Karpas-422 (cell line): ENCODE measurements around the gene EDC4. TPM values are rescaled to one million over a fixed set of nuclear protein-coding genes. Genes with fewer than 3 reads are reported as not detected.
A peak's percentile ranks its signal among the peaks of the same experiment; 100 is the strongest.

Experiments
- DNase-seq: peaks from one replicate; pipeline ENCODE4 v3.0.0-alpha.2; 2015
- H2AFZ ChIP-seq: fragments of 200-600 bp; sonication (generic); 2 replicates; pipeline ENCODE4 v1.6.1; 2014; ENCODE audit warnings: antibody characterized with exemption, low read length, mixed read lengths
- H3K27ac ChIP-seq: fragments of 200-600 bp; sonication (generic); 2 replicates; pipeline ENCODE4 v1.5.1; 2014; ENCODE audit warnings: mild to moderate bottlenecking, low read length, moderate library complexity
- H3K27me3 ChIP-seq: fragments of 200-600 bp; sonication (generic); 2 replicates; pipeline ENCODE4 v1.6.1; 2014; ENCODE audit warnings: low read length, mixed read lengths
- H3K36me3 ChIP-seq: fragments of 200-600 bp; sonication (generic); 2 replicates; pipeline ENCODE4 v1.6.1; 2014; ENCODE audit warnings: low read length, mixed read lengths; ENCODE audit not compliant: insufficient read depth
- H3K4me1 ChIP-seq: fragments of 200-600 bp; sonication (generic); 2 replicates; pipeline ENCODE4 v1.6.1; 2014; ENCODE audit warnings: mild to moderate bottlenecking, low read length, mixed read lengths
- H3K4me2 ChIP-seq: fragments of 200-600 bp; sonication (generic); 2 replicates; pipeline ENCODE4 v1.6.1; 2014; ENCODE audit warnings: low read length, low read depth, mild to moderate bottlenecking; ENCODE audit not compliant: poor library complexity, severe bottlenecking
- H3K4me3 ChIP-seq: fragments of 200-600 bp; sonication (generic); 2 replicates; pipeline ENCODE4 v1.5.1; 2014; ENCODE audit warnings: mild to moderate bottlenecking, antibody characterized with exemption, low read length, mixed read lengths
- H3K79me2 ChIP-seq: fragments of 200-600 bp; sonication (generic); 2 replicates; pipeline ENCODE4 v1.6.1; 2014; ENCODE audit warnings: mild to moderate bottlenecking, low read length, mixed read lengths
- H3K9ac ChIP-seq: fragments of 200-600 bp; sonication (generic); 2 replicates; pipeline ENCODE4 v1.6.0; 2014; ENCODE audit warnings: low read length
- H3K9me2 ChIP-seq: fragments of 200-600 bp; sonication (generic), shearing (Covaris generic); replicated peaks from 2 replicates; pipeline ENCODE4 v1.6.0; 2014; ENCODE audit warnings: mild to moderate bottlenecking, low read length, moderate library complexity; ENCODE audit not compliant: insufficient read depth
- H3K9me3 ChIP-seq: fragments of 300-700, 200-600 bp; sonication (generic); 2 replicates; pipeline ENCODE4 v1.6.1; 2014; ENCODE audit warnings: low read length, mixed read lengths
- H4K20me1 ChIP-seq: fragments of 200-600 bp; sonication (generic); 2 replicates; pipeline ENCODE4 v1.6.1; 2014; ENCODE audit warnings: mild to moderate bottlenecking, antibody characterized with exemption, low read length, low read depth; ENCODE audit not compliant: insufficient read depth
- total RNA-seq: library from RNA; depleted of rRNA; stranded (reverse); fragments of >200 nt; shearing (Covaris generic); gene quantifications from 2 replicates; pipeline ENCODE4 v1.2.3, GENCODE V29; 2014; ENCODE audit warnings: low replicate concordance

EDC4 gene
- total RNA-seq, 1 experiment from 2014 or later, result 52.1 TPM

DNA sequence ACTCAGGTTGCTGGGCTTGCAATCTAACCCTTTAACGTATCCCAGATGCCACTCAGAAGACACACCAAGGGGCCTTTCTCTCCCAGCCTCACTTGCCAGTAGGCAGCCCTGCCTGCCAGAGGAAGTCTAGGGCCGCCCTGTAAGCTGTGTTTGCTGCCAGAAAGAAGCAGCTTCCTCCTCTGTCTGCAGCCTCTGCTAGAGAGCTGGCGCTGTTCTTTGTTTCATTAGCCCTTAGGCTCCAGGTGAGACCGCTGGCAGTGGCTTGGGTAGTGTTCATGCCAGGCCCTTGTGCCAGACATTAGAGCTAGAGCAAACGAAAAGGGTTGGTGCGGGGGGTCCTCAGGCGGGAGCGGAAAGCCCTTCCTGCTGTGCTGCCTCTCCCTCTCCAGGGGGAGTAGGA is 49.9 kb downstream of the EDC4 start:
- Histone ChIP-seq H2AFZ (no peak overlapping the region), H3K9me3 (no peaks in the 10 kb centered on the region), H3K9ac (no peak overlapping the region), H3K36me3 (no peaks in the 10 kb centered on the region), H3K4me2 (no peak overlapping the region), H3K4me3 (no peak overlapping the region), H4K20me1 (no peaks in the 10 kb centered on the region), H3K9me2 (no peaks in the 10 kb centered on the region), H3K79me2 (peaks cover 8% of the 10 kb centered on the region; the same call in 1 of the 2 replicates), H3K4me1 (peaks cover 12% of the 10 kb centered on the region), H3K27me3 (no peaks in the 10 kb centered on the region), H3K27ac (no peak overlapping the region)
- peak; percentile 41 for DNase-seq

GRCh38 chr16:67923414-67924116 is 50.7 kb downstream of the EDC4 start:
- Histone ChIP-seq H4K20me1 (no peaks in the 10 kb centered on the region), H3K9ac (no peak overlapping the region), H3K27me3 (no peaks in the 10 kb centered on the region), H3K9me3 (no peaks in the 10 kb centered on the region), H3K79me2 (peaks cover 5% of the 10 kb centered on the region; the same call in 1 of the 2 replicates), H3K4me3 (no peak overlapping the region), H3K9me2 (no peaks in the 10 kb centered on the region), H3K27ac (no peak overlapping the region), H2AFZ (no peak overlapping the region), H3K4me2 (no peak overlapping the region), H3K4me1 (peaks cover 12% of the 10 kb centered on the region), H3K36me3 (no peaks in the 10 kb centered on the region)
- DNase-seq, result no peak

DNA sequence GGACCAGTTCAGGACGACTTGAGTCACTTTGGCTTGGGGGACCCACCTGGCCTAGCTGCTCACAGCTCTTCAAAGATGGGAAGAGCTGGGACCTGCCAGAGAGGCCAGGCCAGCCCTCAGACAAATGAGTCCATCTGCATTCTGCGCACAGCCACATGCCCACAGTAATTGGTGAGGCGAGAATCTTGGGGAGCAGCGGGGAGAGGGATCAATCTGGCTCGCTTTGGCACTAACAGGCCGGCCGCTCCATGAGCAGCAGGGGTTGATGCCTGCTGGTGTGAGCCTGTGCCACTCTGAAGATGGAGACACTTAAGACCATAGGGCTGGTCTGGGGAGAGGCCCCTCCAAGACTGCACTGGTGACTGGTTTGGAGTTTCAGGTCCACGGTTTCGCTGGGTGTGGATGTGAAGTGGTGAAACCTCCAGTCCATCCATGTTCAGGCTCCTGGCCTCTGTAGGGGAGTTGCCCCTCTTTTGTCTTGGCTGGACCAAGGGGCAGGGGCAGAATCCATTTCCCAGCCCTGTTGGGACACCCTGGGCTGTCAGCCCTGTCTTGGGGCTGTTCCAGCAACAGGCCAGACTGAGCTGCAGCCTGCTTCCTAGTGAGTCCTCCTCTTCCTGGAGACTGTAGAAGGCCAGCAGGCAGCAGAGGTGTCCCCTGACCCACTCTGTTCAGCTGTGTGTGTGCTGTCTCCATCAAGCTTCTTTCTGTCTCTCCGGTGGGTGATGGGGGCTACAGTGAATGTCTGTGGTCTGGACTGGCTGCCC is 51.5 kb downstream of the EDC4 start:
- no peaks in the 10 kb centered on the region for H4K20me1 ChIP-seq
- H3K27me3 ChIP-seq, result no peaks in the 10 kb centered on the region

GRCh38 chr16:67926181-67926750 is 53.4 kb downstream of the EDC4 start:
- Histone ChIP-seq H3K9ac (0 out of 2 replicates have a peak overlapping the region, but pooled peaks have one; percentile 18), H3K27me3 (no peaks in the 10 kb centered on the region), H3K4me3 (no peak overlapping the region), H2AFZ (no peak overlapping the region), H4K20me1 (no peaks in the 10 kb centered on the region), H3K36me3 (no peaks in the 10 kb centered on the region), H3K27ac (no peak overlapping the region), H3K4me2 (no peak overlapping the region), H3K9me3 (no peaks in the 10 kb centered on the region), H3K9me2 (no peaks in the 10 kb centered on the region), H3K4me1 (peaks cover 12% of the 10 kb centered on the region), H3K79me2 (no peaks in the 10 kb centered on the region; the same call in 1 of the 2 replicates)
- peak; percentile 71 for DNase-seq

More for the DNA sequence above, 51.5 kb downstream of the EDC4 start:
- no peak overlapping the region for H3K4me2 ChIP-seq
- H3K4me3 ChIP-seq, result no peak overlapping the region
- peak; percentile 41 for DNase-seq
- H3K4me1 ChIP-seq, result peaks cover 12% of the 10 kb centered on the region
- peaks cover 5% of the 10 kb centered on the region; the same call in 1 of the 2 replicates for H3K79me2 ChIP-seq
- H2AFZ ChIP-seq, result no peak overlapping the region
- H3K9me3 ChIP-seq, result no peaks in the 10 kb centered on the region
- no peaks in the 10 kb centered on the region for H3K36me3 ChIP-seq
- no peaks in the 10 kb centered on the region for H3K9me2 ChIP-seq
- H3K27ac ChIP-seq, result no peak overlapping the region
- no peak overlapping the region for H3K9ac ChIP-seq

DNA sequence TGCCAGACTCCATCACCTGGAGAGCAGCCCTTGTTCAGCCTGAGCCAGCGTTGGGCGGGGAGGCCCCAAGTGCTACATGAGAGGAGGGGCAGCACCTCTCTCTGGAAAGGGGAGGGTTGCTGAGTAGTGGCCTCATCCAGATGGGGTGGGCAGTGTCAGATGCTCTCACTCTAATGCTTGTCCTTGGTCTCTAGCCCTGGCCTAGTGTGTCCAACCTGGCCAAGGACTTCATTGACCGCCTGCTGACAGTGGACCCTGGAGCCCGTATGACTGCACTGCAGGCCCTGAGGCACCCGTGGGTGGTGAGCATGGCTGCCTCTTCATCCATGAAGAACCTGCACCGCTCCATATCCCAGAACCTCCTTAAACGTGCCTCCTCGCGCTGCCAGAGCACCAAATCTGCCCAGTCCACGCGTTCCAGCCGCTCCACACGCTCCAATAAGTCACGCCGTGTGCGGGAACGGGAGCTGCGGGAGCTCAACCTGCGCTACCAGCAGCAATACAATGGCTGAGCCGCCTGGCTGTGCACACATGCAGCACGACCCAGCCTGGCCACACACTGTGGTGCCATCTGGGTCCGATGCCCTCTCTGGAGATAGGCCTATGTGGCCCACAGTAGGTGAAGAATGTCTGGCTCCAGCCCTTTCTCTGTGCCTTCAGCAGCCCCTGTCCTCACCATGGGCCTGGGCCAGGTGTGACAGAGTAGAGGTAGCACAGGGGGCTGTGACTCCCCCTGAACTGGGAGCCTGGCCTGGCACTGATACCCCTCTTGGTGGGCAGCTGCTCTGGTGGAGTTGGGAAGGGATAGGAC is 54.5 kb downstream of the EDC4 start:
- no peak overlapping the region for H2AFZ ChIP-seq
- no peaks in the 10 kb centered on the region for H3K9me2 ChIP-seq
- H3K27ac ChIP-seq, result no peak overlapping the region
- no peaks in the 10 kb centered on the region; the same call in 1 of the 2 replicates for H3K79me2 ChIP-seq
- H4K20me1 ChIP-seq, result no peaks in the 10 kb centered on the region
- peak; percentile 42 for DNase-seq
- H3K36me3 ChIP-seq, result no peaks in the 10 kb centered on the region
- H3K9me3 ChIP-seq, result no peaks in the 10 kb centered on the region
- H3K4me1 ChIP-seq, result peaks cover 12% of the 10 kb centered on the region
- no peak overlapping the region for H3K4me3 ChIP-seq
- no peak overlapping the region for H3K4me2 ChIP-seq
- H3K9ac ChIP-seq, result no peak overlapping the region
- no peaks in the 10 kb centered on the region for H3K27me3 ChIP-seq

DNA sequence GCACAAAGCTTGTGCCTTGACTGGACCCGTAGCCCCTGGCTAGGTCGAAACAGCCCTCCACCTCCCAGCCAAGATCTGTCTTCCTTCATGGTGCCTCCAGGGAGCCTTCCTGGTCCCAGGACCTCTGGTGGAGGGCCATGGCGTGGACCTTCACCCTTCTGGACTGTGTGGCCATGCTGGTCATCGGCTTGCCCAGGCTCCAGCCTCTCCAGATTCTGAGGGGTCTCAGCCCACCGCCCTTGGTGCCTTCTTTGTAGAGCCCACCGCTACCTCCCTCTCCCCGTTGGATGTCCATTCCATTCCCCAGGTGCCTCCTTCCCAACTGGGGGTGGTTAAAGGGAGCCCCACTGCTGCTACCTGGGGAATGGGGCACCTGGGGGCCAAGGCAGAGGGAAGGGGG is 55.3 kb downstream of the EDC4 start:
- H3K4me3 ChIP-seq, result no peak overlapping the region
- H3K79me2 ChIP-seq, result no peaks in the 10 kb centered on the region; the same call in 1 of the 2 replicates
- DNase-seq, result peak; percentile 41
- H4K20me1 ChIP-seq, result no peaks in the 10 kb centered on the region
- no peaks in the 10 kb centered on the region for H3K27me3 ChIP-seq
- H2AFZ ChIP-seq, result no peak overlapping the region
- no peaks in the 10 kb centered on the region for H3K9me3 ChIP-seq
- H3K9me2 ChIP-seq, result no peaks in the 10 kb centered on the region
- no peaks in the 10 kb centered on the region for H3K36me3 ChIP-seq
- H3K4me1 ChIP-seq, result peaks cover 12% of the 10 kb centered on the region
- H3K9ac ChIP-seq, result no peak overlapping the region
- no peak overlapping the region for H3K4me2 ChIP-seq
- H3K27ac ChIP-seq, result no peak overlapping the region

GRCh38 chr16:67928561-67929364 is 55.9 kb downstream of the EDC4 start:
- Histone ChIP-seq H3K79me2 (no peaks in the 10 kb centered on the region; the same call in 1 of the 2 replicates), H4K20me1 (no peaks in the 10 kb centered on the region), H3K9me3 (no peaks in the 10 kb centered on the region), H3K36me3 (peaks cover 4% of the 10 kb centered on the region; the same call in 1 of the 2 replicates), H3K4me1 (peaks cover 12% of the 10 kb centered on the region), H3K27ac (no peak overlapping the region), H3K9ac (no peak overlapping the region), H2AFZ (no peak overlapping the region), H3K27me3 (no peaks in the 10 kb centered on the region), H3K4me2 (no peak overlapping the region), H3K9me2 (no peaks in the 10 kb centered on the region), H3K4me3 (no peak overlapping the region)
- peak; percentile 93 for DNase-seq
